PC-9 (cell line): ENCODE results near the gene GSAP. TPM values are rescaled to one million over a fixed set of nuclear protein-coding genes. Genes with fewer than 3 reads are reported as not detected.

Source experiments
- BruUV-seq: library from RNA; stranded (reverse); fragments of 400-500 nt; replicated peaks from 2 replicates; lab custom pipeline; 2021; lab: Mats Ljungman, UMichigan
- CTCF ChIA-PET: fragments of 300-600 bp; sonication (Branson Sonifier 250); formaldehyde crosslinking; loops from one replicate; lab custom pipeline; 2022; ENCODE audit warnings: antibody characterized with exemption; lab: Charles Lee
- POLR2A ChIA-PET: fragments of 300-600 bp; sonication (Branson Sonifier 250); formaldehyde crosslinking; loops from one replicate; lab custom pipeline; 2022; ENCODE audit warnings: antibody characterized with exemption; ENCODE audit not compliant: unreplicated experiment; lab: Charles Lee
- DNase-seq, 2 experiments: peaks; one replicate each; pipeline versions ENCODE4 v3.0.0 to v3.0.0-alpha.2; 2015 to 2022; ENCODE audit warnings: mixed read lengths in 1 of 2
- H2AFZ ChIP-seq: fragments of 200-600 bp; sonication (generic); 2 replicates; pipeline ENCODE4 v1.8.1; 2017; ENCODE audit warnings: antibody characterized with exemption
- H3F3A ChIP-seq: fragments of 200-600 bp; sonication (generic); 2 replicates; pipeline ENCODE4 v1.8.1; 2017; ENCODE audit warnings: antibody characterized with exemption, mild to moderate bottlenecking, low read depth; ENCODE audit not compliant: insufficient read depth
- H3K27ac ChIP-seq: fragments of 200-600 bp; sonication (generic); 2 replicates; pipeline ENCODE4 v1.6.1; 2016; ENCODE audit warnings: mixed run types
- H3K27me3 ChIP-seq: fragments of 200-600 bp; sonication (generic); 2 replicates; pipeline ENCODE4 v1.6.1; 2016; ENCODE audit warnings: low read depth, mixed run types; ENCODE audit not compliant: insufficient read depth
- H3K36me3 ChIP-seq: fragments of 200-600 bp; sonication (generic); 2 replicates; pipeline ENCODE4 v1.6.1; 2016; ENCODE audit warnings: low read depth, mixed run types
- H3K4me1 ChIP-seq: fragments of 200-600 bp; sonication (generic); replicated peaks from 2 replicates; pipeline ENCODE4 v1.6.1; 2016; ENCODE audit warnings: mixed run types; ENCODE audit not compliant: insufficient read depth
- H3K4me2 ChIP-seq: fragments of 200-600 bp; sonication (generic); 2 replicates; pipeline ENCODE4 v1.6.1; 2017; ENCODE audit warnings: mixed run types
- H3K4me3 ChIP-seq: fragments of 200-600 bp; sonication (generic); 2 replicates; pipeline ENCODE4 v1.6.1; 2016; ENCODE audit warnings: mixed run types
- H3K79me2 ChIP-seq: fragments of 200-600 bp; sonication (generic); 2 replicates; pipeline ENCODE4 v1.6.1; 2017; ENCODE audit warnings: low read depth, mixed run types
- H3K9me2 ChIP-seq: fragments of 200-600 bp; sonication (generic); 2 replicates; pipeline ENCODE4 v1.8.1; 2017; ENCODE audit warnings: mild to moderate bottlenecking; ENCODE audit not compliant: insufficient read depth
- H3K9me3 ChIP-seq: fragments of 200-600 bp; sonication (generic); 2 replicates; pipeline ENCODE4 v1.8.1; 2016; ENCODE audit warnings: low read depth; ENCODE audit not compliant: insufficient read depth
- H4K20me1 ChIP-seq: fragments of 200-600 bp; sonication (generic); 2 replicates; pipeline ENCODE4 v1.8.1; 2017; ENCODE audit not compliant: insufficient read depth
- CTCF ChIP-seq: fragments of 200-600 bp; sonication (generic); conservative IDR thresholded peaks from 2 replicates; pipeline ENCODE4 v1.6.1; 2017; ENCODE audit warnings: mixed run types, antibody characterized with exemption, mild to moderate bottlenecking, moderate library complexity
- EZH2 ChIP-seq: fragments of 200-600 bp; sonication (generic); IDR thresholded peaks from 2 replicates; pipeline ENCODE4 v1.8.0; 2017; ENCODE audit warnings: antibody characterized with exemption, low read depth
- intact Hi-C: fragments of 100-400 bp; cut with micrococcal nuclease; formaldehyde crosslinking; loops from one replicate; pipeline ENCODE4 v1.10.0; 2022; ENCODE audit not compliant: unreplicated experiment
- total RNA-seq: library from RNA; stranded (reverse); gene quantifications from 2 replicates; pipeline ENCODE4 v1.2.3, GENCODE V29; 2021

Gene GSAP
- total RNA-seq, 1 experiment from 2014 or later = 15.6 TPM

DNA sequence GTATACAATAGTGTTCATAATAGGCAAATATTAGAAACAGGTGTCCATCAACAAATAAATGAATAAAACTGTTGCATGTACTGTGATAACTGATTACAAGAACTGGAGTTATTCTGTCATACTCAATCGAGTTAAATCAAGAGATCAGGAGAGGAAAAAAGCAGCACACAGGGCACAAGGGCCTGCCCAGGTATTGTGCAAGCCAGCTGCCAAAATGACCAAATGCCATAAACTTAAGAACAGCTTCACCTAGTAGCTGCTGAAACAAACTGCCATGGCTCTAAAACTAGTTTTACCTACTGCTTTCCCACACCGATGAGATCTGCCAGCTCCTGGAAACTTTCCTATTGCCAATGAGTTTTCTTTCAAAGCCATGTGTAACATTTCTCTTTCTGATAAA lies 12.2 kb downstream of the GSAP start:
- TF ChIP-seq CTCF = no peak
- TF ChIP-seq EZH2 = no peak
- CTCF ChIA-PET = no interaction called here

DNA sequence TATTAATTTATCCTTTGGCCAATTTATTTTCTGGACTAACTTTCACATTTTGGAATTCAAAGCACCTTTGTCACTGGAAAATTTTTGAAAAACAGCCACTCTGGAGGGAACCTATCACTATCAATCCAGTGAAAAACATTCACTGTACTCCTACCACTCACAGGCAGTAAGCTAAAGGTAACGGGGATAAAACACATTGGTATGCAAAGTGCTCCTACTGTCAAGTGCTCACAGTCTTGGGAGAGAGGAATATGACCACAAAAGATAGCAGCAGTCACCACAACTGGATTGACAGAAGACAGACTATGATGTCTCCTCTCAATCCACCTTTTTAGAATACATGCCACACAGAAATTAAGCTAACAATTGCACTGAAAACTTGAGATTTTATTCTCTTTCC lies 13.3 kb downstream of the GSAP start:
- ChIA-PET POLR2A (no interaction called here), CTCF (no interaction called here)
- no peak overlapping the region for H3K4me3 ChIP-seq
- no peak overlapping the region for H3K4me2 ChIP-seq
- H4K20me1 ChIP-seq = no peaks in the 10 kb centered on the region
- H3K4me1 ChIP-seq = peaks cover 11% of the 10 kb centered on the region
- H3K9me2 ChIP-seq = no peaks in the 10 kb centered on the region
- intact Hi-C loops = no loop called here
- H3F3A ChIP-seq = 0 out of 2 replicates have a peak, but pooled peaks cover 3% of the 10 kb centered on the region
- H3K79me2 ChIP-seq = no peaks in the 10 kb centered on the region
- no peaks in the 10 kb centered on the region for H3K27me3 ChIP-seq
- TF ChIP-seq EZH2 (no peak), CTCF (no peak)
- no peak overlapping the region for H3K27ac ChIP-seq
- H3K36me3 ChIP-seq = no peaks in the 10 kb centered on the region
- H2AFZ ChIP-seq = no peak overlapping the region
- no peaks in the 10 kb centered on the region for H3K9me3 ChIP-seq
- BruUV-seq = no TSS peak
- no peak for DNase-seq

More for the DNA sequence above, 12.2 kb downstream of the GSAP start:
- BruUV-seq = no TSS peak
- Histone ChIP-seq H3K79me2 (0 out of 2 replicates have a peak, but pooled peaks cover 3% of the 10 kb centered on the region), H3K36me3 (no peaks in the 10 kb centered on the region), H3K4me1 (peaks cover 23% of the 10 kb centered on the region), H3F3A (peaks cover 7% of the 10 kb centered on the region), H3K27me3 (no peaks in the 10 kb centered on the region), H2AFZ (no peak overlapping the region), H3K9me3 (no peaks in the 10 kb centered on the region), H3K9me2 (no peaks in the 10 kb centered on the region), H3K27ac (no peak overlapping the region), H3K4me3 (no peak overlapping the region), H4K20me1 (no peaks in the 10 kb centered on the region), H3K4me2 (no peak overlapping the region)
- intact Hi-C loops = no loop called here
- no peak for DNase-seq
- POLR2A ChIA-PET = no interaction called here

DNA sequence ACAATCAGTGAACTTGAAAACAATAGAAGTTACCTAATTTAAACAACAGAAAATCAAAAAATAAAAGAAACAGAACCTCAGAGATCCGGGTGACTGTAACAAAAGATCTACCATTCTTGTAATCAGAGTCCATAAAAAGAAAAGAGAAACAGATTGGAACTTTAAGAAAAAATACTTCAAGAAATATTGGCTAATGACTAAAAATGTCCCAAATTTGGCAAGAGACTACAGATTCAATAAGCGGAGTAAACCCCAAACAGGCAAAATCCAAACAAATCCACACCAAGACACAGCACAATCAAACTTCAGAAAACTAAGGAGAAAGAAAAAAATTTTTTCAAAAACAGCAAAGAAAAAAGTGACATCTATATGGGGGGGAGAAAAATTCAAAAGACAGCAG lies 15.1 kb downstream of the GSAP start:
- peaks cover 8% of the 10 kb centered on the region; the same call in 1 of the 2 replicates for H3K36me3 ChIP-seq
- no peak overlapping the region for H3K4me3 ChIP-seq
- TF ChIP-seq CTCF = no peak
- no peak for TF ChIP-seq EZH2
- H3K4me2 ChIP-seq = no peak overlapping the region
- CTCF ChIA-PET = no interaction called here
- H3K79me2 ChIP-seq = no peaks in the 10 kb centered on the region
- no peaks in the 10 kb centered on the region for H3K9me3 ChIP-seq
- DNase-seq = no peak
- no peaks in the 10 kb centered on the region for H3K27me3 ChIP-seq
- BruUV-seq = no TSS peak
- H3K27ac ChIP-seq = no peak overlapping the region
- intact Hi-C loops = no loop called here
- 0 out of 2 replicates have a peak, but pooled peaks cover 3% of the 10 kb centered on the region for H3F3A ChIP-seq
- POLR2A ChIA-PET = no interaction called here
- H2AFZ ChIP-seq = no peak overlapping the region
- no peaks in the 10 kb centered on the region for H4K20me1 ChIP-seq
- H3K9me2 ChIP-seq = no peaks in the 10 kb centered on the region
- H3K4me1 ChIP-seq = 0 out of 2 replicates have a peak, but pooled peaks cover 5% of the 10 kb centered on the region
